ENCODE measurements around the gene ENPP3. TPM values are rescaled to one million over a fixed set of nuclear protein-coding genes. Genes with fewer than 3 reads are reported as not detected.

The ENPP3 gene
- total and polyA plus RNA-seq, 4 donors, result 0.99 to 2.1 (median 1.5) TPM

GRCh38 chr6:131755597-131755996 is 118.5 kb downstream of the ENPP3 start:
- Histone ChIP-seq H3K9me3 (ENCODE audit: control insufficient read depth, insufficient read depth, low read length) (no peaks in the 10 kb centered on the region), H3K27ac (ENCODE audit: low read depth, low read length) (no peak overlapping the region), H3K4me3 (ENCODE audit: low read depth, low read length) (no peak overlapping the region), H3K27me3 (ENCODE audit: control insufficient read depth, insufficient read depth, low read length) (no peaks in the 10 kb centered on the region), H3K4me1 (ENCODE audit: control insufficient read depth, insufficient read depth, low read length) (no peaks in the 10 kb centered on the region), H3K36me3 (ENCODE audit: control insufficient read depth, insufficient read depth, low read length) (no peaks in the 10 kb centered on the region)
- no peak for DNase-seq (ENCODE audit: low read depth in 4 of 6, low spot score in 6 of 6)
- WGBS (ENCODE audit: insufficient coverage), result no CpG with 5 or more reads among the region's 3 CpGs

GRCh38 chr6:131756039-131756438 is 118.9 kb downstream of the ENPP3 start:
- WGBS (ENCODE audit: insufficient coverage), result 100% methylated on average over 1 of the region's 2 CpGs
- Histone ChIP-seq H3K4me3 (ENCODE audit: low read depth, low read length) (no peak overlapping the region), H3K36me3 (ENCODE audit: control insufficient read depth, insufficient read depth, low read length) (no peaks in the 10 kb centered on the region), H3K27ac (ENCODE audit: low read depth, low read length) (no peak overlapping the region), H3K27me3 (ENCODE audit: control insufficient read depth, insufficient read depth, low read length) (no peaks in the 10 kb centered on the region), H3K9me3 (ENCODE audit: control insufficient read depth, insufficient read depth, low read length) (no peaks in the 10 kb centered on the region), H3K4me1 (ENCODE audit: control insufficient read depth, insufficient read depth, low read length) (no peaks in the 10 kb centered on the region)
- DNase-seq (ENCODE audit: low read depth in 4 of 6, low spot score in 6 of 6), result no peak

GRCh38 chr6:131758920-131759319 is 121.8 kb downstream of the ENPP3 start:
- Histone ChIP-seq H3K9me3 (ENCODE audit: control insufficient read depth, insufficient read depth, low read length) (no peaks in the 10 kb centered on the region), H3K27me3 (ENCODE audit: control insufficient read depth, insufficient read depth, low read length) (no peaks in the 10 kb centered on the region), H3K4me1 (ENCODE audit: control insufficient read depth, insufficient read depth, low read length) (no peaks in the 10 kb centered on the region), H3K36me3 (ENCODE audit: control insufficient read depth, insufficient read depth, low read length) (no peaks in the 10 kb centered on the region), H3K27ac (ENCODE audit: low read depth, low read length) (no peak overlapping the region), H3K4me3 (ENCODE audit: low read depth, low read length) (no peak overlapping the region)
- DNase-seq (ENCODE audit: low read depth in 4 of 6, low spot score in 6 of 6), result peak in 1 of 6 donors; percentile 27
- WGBS (ENCODE audit: insufficient coverage), result no CpG with 5 or more reads among the region's 4 CpGs

GRCh38 chr6:131761060-131761761 is 124.1 kb downstream of the ENPP3 start:
- Histone ChIP-seq H3K4me1 (ENCODE audit: control insufficient read depth, insufficient read depth, low read length) (peaks cover 3% of the 10 kb centered on the region), H3K9me3 (ENCODE audit: control insufficient read depth, insufficient read depth, low read length) (no peaks in the 10 kb centered on the region), H3K4me3 (ENCODE audit: low read depth, low read length) (no peak overlapping the region), H3K27ac (ENCODE audit: low read depth, low read length) (no peak overlapping the region), H3K36me3 (ENCODE audit: control insufficient read depth, insufficient read depth, low read length) (no peaks in the 10 kb centered on the region), H3K27me3 (ENCODE audit: control insufficient read depth, insufficient read depth, low read length) (no peaks in the 10 kb centered on the region)
- DNase-seq (ENCODE audit: low read depth in 4 of 6, low spot score in 6 of 6), result peak in 1 of 6 donors; percentile 27
- no CpG with 5 or more reads among the region's 6 CpGs for WGBS (ENCODE audit: insufficient coverage)

- Histone ChIP-seq H3K36me3 (ENCODE audit: control insufficient read depth, insufficient read depth, low read length) (no peaks in the 10 kb centered on the region), H3K4me3 (ENCODE audit: low read depth, low read length) (no peak overlapping the region), H3K27ac (ENCODE audit: low read depth, low read length) (no peak overlapping the region), H3K9me3 (ENCODE audit: control insufficient read depth, insufficient read depth, low read length) (no peaks in the 10 kb centered on the region), H3K4me1 (ENCODE audit: control insufficient read depth, insufficient read depth, low read length) (peaks cover 3% of the 10 kb centered on the region), H3K27me3 (ENCODE audit: control insufficient read depth, insufficient read depth, low read length) (no peaks in the 10 kb centered on the region)
- DNase-seq (ENCODE audit: low read depth in 4 of 6, low spot score in 6 of 6), result no peak
- WGBS (ENCODE audit: insufficient coverage), result no CpG with 5 or more reads among the region's 1 CpG
These were observed 124.6 kb downstream of the ENPP3 start for GRCh38 chr6:131761762-131762067.

- 100% methylated on average over 2 of the region's 2 CpGs for whole genome bisulfite sequencing (ENCODE audit: insufficient coverage)
- no peak for DNase-seq (ENCODE audit: low read depth in 4 of 6, low spot score in 6 of 6)
- H3K36me3 ChIP-seq (ENCODE audit: control insufficient read depth, insufficient read depth, low read length), result no peaks in the 10 kb centered on the region
These were observed 125.9 kb downstream of the ENPP3 start for GRCh38 chr6:131762984-131763383.

GRCh38 chr6:131763749-131764148 is 126.6 kb downstream of the ENPP3 start:
- Histone ChIP-seq H3K9me3 (ENCODE audit: control insufficient read depth, insufficient read depth, low read length) (no peaks in the 10 kb centered on the region), H3K36me3 (ENCODE audit: control insufficient read depth, insufficient read depth, low read length) (no peaks in the 10 kb centered on the region), H3K4me3 (ENCODE audit: low read depth, low read length) (no peak overlapping the region), H3K27me3 (ENCODE audit: control insufficient read depth, insufficient read depth, low read length) (no peaks in the 10 kb centered on the region), H3K27ac (ENCODE audit: low read depth, low read length) (no peak overlapping the region), H3K4me1 (ENCODE audit: control insufficient read depth, insufficient read depth, low read length) (peaks cover 3% of the 10 kb centered on the region)
- WGBS (ENCODE audit: insufficient coverage), result no CpG with 5 or more reads among the region's 1 CpG
- DNase-seq (ENCODE audit: low read depth in 4 of 6, low spot score in 6 of 6), result no peak

More at GRCh38 chr6:131762984-131763383, 125.9 kb downstream of the ENPP3 start:
- Histone ChIP-seq H3K4me3 (ENCODE audit: low read depth, low read length) (no peak overlapping the region), H3K27me3 (ENCODE audit: control insufficient read depth, insufficient read depth, low read length) (no peaks in the 10 kb centered on the region), H3K4me1 (ENCODE audit: control insufficient read depth, insufficient read depth, low read length) (peaks cover 3% of the 10 kb centered on the region), H3K9me3 (ENCODE audit: control insufficient read depth, insufficient read depth, low read length) (no peaks in the 10 kb centered on the region), H3K27ac (ENCODE audit: low read depth, low read length) (no peak overlapping the region)

GRCh38 chr6:131764350-131764749 is 127.2 kb downstream of the ENPP3 start:
- no CpG with 5 or more reads among the region's 4 CpGs for WGBS (ENCODE audit: insufficient coverage)
- no peaks in the 10 kb centered on the region for H3K27me3 ChIP-seq (ENCODE audit: control insufficient read depth, insufficient read depth, low read length)
- no peaks in the 10 kb centered on the region for H3K36me3 ChIP-seq (ENCODE audit: control insufficient read depth, insufficient read depth, low read length)
- H3K4me1 ChIP-seq (ENCODE audit: control insufficient read depth, insufficient read depth, low read length), result peaks cover 3% of the 10 kb centered on the region
- H3K27ac ChIP-seq (ENCODE audit: low read depth, low read length), result no peak overlapping the region
- H3K9me3 ChIP-seq (ENCODE audit: control insufficient read depth, insufficient read depth, low read length), result no peaks in the 10 kb centered on the region
- peak in 1 of 6 donors; percentile 17 for DNase-seq (ENCODE audit: low read depth in 4 of 6, low spot score in 6 of 6)
- no peak overlapping the region for H3K4me3 ChIP-seq (ENCODE audit: low read depth, low read length)

- Histone ChIP-seq H3K36me3 (ENCODE audit: control insufficient read depth, insufficient read depth, low read length) (no peaks in the 10 kb centered on the region), H3K9me3 (ENCODE audit: control insufficient read depth, insufficient read depth, low read length) (no peaks in the 10 kb centered on the region), H3K27me3 (ENCODE audit: control insufficient read depth, insufficient read depth, low read length) (no peaks in the 10 kb centered on the region), H3K4me1 (ENCODE audit: control insufficient read depth, insufficient read depth, low read length) (peaks cover 3% of the 10 kb centered on the region), H3K27ac (ENCODE audit: low read depth, low read length) (no peak overlapping the region), H3K4me3 (ENCODE audit: low read depth, low read length) (no peak overlapping the region)
- 60% methylated on average over 6 of the region's 9 CpGs for WGBS (ENCODE audit: insufficient coverage)
- peak in 2 of 6 donors; percentile 24 to 79 for DNase-seq (ENCODE audit: low read depth in 4 of 6, low spot score in 6 of 6)
These were observed 128.1 kb downstream of the ENPP3 start for GRCh38 chr6:131765081-131765803.

GRCh38 chr6:131765804-131766135 is 128.7 kb downstream of the ENPP3 start:
- H3K27me3 ChIP-seq (ENCODE audit: control insufficient read depth, insufficient read depth, low read length), result no peaks in the 10 kb centered on the region
- no peaks in the 10 kb centered on the region for H3K36me3 ChIP-seq (ENCODE audit: control insufficient read depth, insufficient read depth, low read length)
- peaks cover 3% of the 10 kb centered on the region for H3K4me1 ChIP-seq (ENCODE audit: control insufficient read depth, insufficient read depth, low read length)
- 60% methylated on average over 1 of the region's 4 CpGs for WGBS (ENCODE audit: insufficient coverage)
- no peaks in the 10 kb centered on the region for H3K9me3 ChIP-seq (ENCODE audit: control insufficient read depth, insufficient read depth, low read length)
- DNase-seq (ENCODE audit: low read depth in 4 of 6, low spot score in 6 of 6), result no peak
- no peak overlapping the region for H3K27ac ChIP-seq (ENCODE audit: low read depth, low read length)
- no peak overlapping the region for H3K4me3 ChIP-seq (ENCODE audit: low read depth, low read length)

All from spinal cord (tissue), 10 donors.